ENCODE measurements around the gene GAS7. TPM values are rescaled to one million over a fixed set of nuclear protein-coding genes. Genes with fewer than 3 reads are reported as not detected.

GAS7 gene
- total and polyA plus RNA-seq, 2 experiments from 2014 or later: 25.8 to 27.3 TPM

DNA sequence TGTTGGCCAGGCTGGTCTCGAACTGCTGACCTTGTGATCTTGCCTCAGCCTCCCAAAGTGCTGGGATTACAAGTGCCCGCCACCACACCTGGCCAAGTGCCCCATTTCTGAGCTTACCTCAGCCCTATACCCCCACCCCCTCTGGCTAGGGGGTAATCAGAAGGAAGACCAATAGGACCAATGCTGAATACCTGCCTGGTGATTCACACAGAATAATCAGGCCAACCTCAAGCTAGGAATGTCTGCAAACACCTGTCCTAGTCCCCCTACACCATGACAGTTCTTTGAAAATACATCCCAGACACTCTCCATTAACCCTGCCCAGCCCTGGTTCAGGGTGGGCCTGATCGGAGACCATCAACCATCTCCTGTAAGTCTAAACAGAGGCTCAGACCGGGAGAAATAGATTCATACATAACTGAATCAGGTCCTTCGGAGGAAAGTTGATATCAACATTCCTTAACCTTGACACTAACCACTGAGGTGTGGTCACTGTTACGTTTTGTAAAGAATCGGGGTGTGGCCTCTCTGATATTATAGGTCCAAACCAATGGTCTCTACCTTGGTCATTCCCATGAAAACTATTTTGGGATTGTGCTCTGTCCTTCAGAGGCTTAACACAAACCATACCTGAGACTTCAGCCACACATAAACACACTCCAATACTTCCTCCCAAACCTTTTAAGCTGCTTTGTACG is 130.8 kb downstream of the GAS7 start:
- Histone ChIP-seq H3K9me2 (replicated peaks; ENCODE audit: insufficient read depth) (no peaks in the 10 kb centered on the region), H3K4me2 (no peak overlapping the region), H3K9me3 (ENCODE audit: low read depth) (no peaks in the 10 kb centered on the region), H4K20me1 (ENCODE audit: insufficient read depth, poor library complexity, severe bottlenecking) (no peaks in the 10 kb centered on the region), H3K4me1 (ENCODE audit: insufficient read depth) (peaks cover 6% of the 10 kb centered on the region), H2AFZ (no peak overlapping the region), H3K36me3 (replicated peaks; ENCODE audit: insufficient read depth, low read depth) (no peaks in the 10 kb centered on the region), H3K4me3 (no peak overlapping the region), H3K27ac (no peak overlapping the region), H3K79me2 (peaks cover 44% of the 10 kb centered on the region), H3K27me3 (no peaks in the 10 kb centered on the region)
- 83% methylated on average over 8 of the region's 8 CpGs for WGBS (ENCODE audit: low lambda C conversion rate, missing lambda C conversion rate)
- no peak for DNase-seq (ENCODE audit: low spot score)
- TF ChIP-seq CTCF (IDR thresholded peaks at IDR 0.05; ENCODE audit: poor library complexity) (no peak), EZH2 (IDR thresholded peaks at IDR 0.05; ENCODE audit: borderline replicate concordance) (no peak), EZH2phosphoT487 (IDR thresholded peaks at IDR 0.05; ENCODE audit: low read depth, severe bottlenecking, unreplicated experiment) (no peak)

DNA sequence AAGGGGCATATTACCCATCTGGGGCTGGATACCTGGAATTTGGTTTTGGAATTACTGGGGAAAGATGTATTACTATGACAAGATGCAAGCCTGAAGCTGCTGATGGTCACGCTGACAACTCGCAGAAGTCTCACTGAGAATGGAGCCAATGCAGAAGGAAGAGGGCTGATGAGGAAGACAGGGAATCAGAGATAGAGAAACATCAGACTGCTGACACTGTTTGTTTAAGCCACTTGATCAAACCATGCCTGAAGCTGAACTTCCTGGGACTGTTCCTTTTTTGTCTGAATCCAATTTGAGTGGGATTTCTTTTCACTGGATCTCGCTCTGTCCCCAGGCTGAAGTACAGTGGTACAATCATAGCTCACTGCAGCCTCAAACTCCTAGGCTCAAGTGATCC is 133.9 kb downstream of the GAS7 start:
- no peak for DNase-seq (ENCODE audit: low spot score)
- Histone ChIP-seq H4K20me1 (ENCODE audit: insufficient read depth, poor library complexity, severe bottlenecking) (no peaks in the 10 kb centered on the region), H3K27ac (peak overlapping the region; percentile 83), H3K79me2 (peaks cover 31% of the 10 kb centered on the region), H3K4me2 (no peak overlapping the region), H3K4me1 (ENCODE audit: insufficient read depth) (peaks cover 17% of the 10 kb centered on the region), H3K4me3 (no peak overlapping the region), H3K27me3 (no peaks in the 10 kb centered on the region), H3K9me3 (ENCODE audit: low read depth) (no peaks in the 10 kb centered on the region), H2AFZ (no peak overlapping the region), H3K36me3 (replicated peaks; ENCODE audit: insufficient read depth, low read depth) (no peaks in the 10 kb centered on the region), H3K9me2 (replicated peaks; ENCODE audit: insufficient read depth) (no peaks in the 10 kb centered on the region)
- TF ChIP-seq EZH2phosphoT487 (IDR thresholded peaks at IDR 0.05; ENCODE audit: low read depth, severe bottlenecking, unreplicated experiment) (no peak), EZH2 (IDR thresholded peaks at IDR 0.05; ENCODE audit: borderline replicate concordance) (no peak), CTCF (IDR thresholded peaks at IDR 0.05; ENCODE audit: poor library complexity) (no peak)
- WGBS (ENCODE audit: low lambda C conversion rate, missing lambda C conversion rate): 98% methylated on average over 3 of the region's 3 CpGs

- peak; percentile 51 for DNase-seq (ENCODE audit: low spot score)
Measured at GRCh38 chr17:10063730-10064241, 134.6 kb downstream of the GAS7 start.

More at GRCh38 chr17:10063730-10064241, 134.6 kb downstream of the GAS7 start:
- Histone ChIP-seq H3K9me2 (replicated peaks; ENCODE audit: insufficient read depth) (no peaks in the 10 kb centered on the region), H3K27ac (peak overlapping the region; percentile 83), H3K4me2 (peak overlapping the region; percentile 11), H3K4me3 (no peak overlapping the region), H3K4me1 (ENCODE audit: insufficient read depth) (peaks cover 17% of the 10 kb centered on the region), H3K9me3 (ENCODE audit: low read depth) (no peaks in the 10 kb centered on the region), H3K27me3 (no peaks in the 10 kb centered on the region), H4K20me1 (ENCODE audit: insufficient read depth, poor library complexity, severe bottlenecking) (no peaks in the 10 kb centered on the region), H3K36me3 (replicated peaks; ENCODE audit: insufficient read depth, low read depth) (no peaks in the 10 kb centered on the region), H3K79me2 (peaks cover 28% of the 10 kb centered on the region), H2AFZ (no peak overlapping the region)
- 56% methylated on average over 17 of the region's 17 CpGs for WGBS (ENCODE audit: low lambda C conversion rate, missing lambda C conversion rate)
- no peak for TF ChIP-seq EZH2phosphoT487 (IDR thresholded peaks at IDR 0.05; ENCODE audit: low read depth, severe bottlenecking, unreplicated experiment)
- TF ChIP-seq EZH2 (IDR thresholded peaks at IDR 0.05; ENCODE audit: borderline replicate concordance): no peak
- no peak for TF ChIP-seq CTCF (IDR thresholded peaks at IDR 0.05; ENCODE audit: poor library complexity)
